ENCODE measurements around the gene ETF1.

The ETF1 gene

DNA sequence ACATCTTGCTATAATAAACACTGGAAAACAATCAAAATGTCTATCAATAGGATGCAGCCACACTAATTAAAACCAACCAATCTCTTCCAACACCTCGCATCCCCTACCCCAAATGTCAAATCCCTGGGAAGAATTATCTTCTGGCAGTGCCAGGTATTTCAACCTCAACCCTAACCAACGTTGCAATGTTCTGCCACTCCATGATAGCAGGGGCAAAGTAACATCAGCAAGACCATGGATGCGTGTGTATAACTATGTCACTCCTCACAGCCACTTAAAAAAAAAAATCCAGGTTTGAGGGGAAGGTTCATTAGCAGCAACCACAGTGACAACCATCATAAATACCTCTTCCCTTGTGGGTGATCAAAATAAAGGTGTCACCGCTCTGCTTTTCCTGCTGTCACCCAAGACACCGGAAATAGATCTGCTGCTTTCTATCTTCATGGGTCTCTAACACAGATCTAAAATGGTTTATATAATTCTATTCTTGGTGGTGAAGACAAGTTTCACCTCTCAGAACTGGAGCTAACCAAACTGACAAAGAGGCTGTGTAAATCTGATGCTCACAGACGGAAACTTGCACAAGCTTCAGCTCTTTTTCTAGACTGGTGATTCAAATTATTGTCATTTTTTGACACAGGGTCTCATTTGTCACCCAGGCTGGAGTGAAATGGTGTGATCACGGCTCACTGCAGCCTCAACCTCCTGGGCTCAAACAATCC lies 22.2 kb upstream of the ETF1 start:
- TF ChIP-seq FOXP2 (optimal IDR thresholded peaks at IDR 0.05; ENCODE audit: borderline replicate concordance, extremely low read depth, extremely low read length, insufficient read depth) (no peak), TAF1 (IDR thresholded peaks at IDR 0.05; ENCODE audit: borderline replicate concordance, insufficient read depth, low read length) (no peak), POLR2AphosphoS5 (IDR thresholded peaks at IDR 0.05; ENCODE audit: low read depth, low read length) (no peak), SIN3A (IDR thresholded peaks at IDR 0.05; ENCODE audit: borderline replicate concordance, insufficient read depth, low read length) (no peak)
- TF ChIP-seq, protein P1, sequence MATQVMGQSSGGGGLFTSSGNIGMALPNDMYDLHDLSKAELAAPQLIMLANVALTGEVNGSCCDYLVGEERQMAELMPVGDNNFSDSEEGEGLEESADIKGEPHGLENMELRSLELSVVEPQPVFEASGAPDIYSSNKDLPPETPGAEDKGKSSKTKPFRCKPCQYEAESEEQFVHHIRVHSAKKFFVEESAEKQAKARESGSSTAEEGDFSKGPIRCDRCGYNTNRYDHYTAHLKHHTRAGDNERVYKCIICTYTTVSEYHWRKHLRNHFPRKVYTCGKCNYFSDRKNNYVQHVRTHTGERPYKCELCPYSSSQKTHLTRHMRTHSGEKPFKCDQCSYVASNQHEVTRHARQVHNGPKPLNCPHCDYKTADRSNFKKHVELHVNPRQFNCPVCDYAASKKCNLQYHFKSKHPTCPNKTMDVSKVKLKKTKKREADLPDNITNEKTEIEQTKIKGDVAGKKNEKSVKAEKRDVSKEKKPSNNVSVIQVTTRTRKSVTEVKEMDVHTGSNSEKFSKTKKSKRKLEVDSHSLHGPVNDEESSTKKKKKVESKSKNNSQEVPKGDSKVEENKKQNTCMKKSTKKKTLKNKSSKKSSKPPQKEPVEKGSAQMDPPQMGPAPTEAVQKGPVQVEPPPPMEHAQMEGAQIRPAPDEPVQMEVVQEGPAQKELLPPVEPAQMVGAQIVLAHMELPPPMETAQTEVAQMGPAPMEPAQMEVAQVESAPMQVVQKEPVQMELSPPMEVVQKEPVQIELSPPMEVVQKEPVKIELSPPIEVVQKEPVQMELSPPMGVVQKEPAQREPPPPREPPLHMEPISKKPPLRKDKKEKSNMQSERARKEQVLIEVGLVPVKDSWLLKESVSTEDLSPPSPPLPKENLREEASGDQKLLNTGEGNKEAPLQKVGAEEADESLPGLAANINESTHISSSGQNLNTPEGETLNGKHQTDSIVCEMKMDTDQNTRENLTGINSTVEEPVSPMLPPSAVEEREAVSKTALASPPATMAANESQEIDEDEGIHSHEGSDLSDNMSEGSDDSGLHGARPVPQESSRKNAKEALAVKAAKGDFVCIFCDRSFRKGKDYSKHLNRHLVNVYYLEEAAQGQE (IDR thresholded peaks at IDR 0.05; ENCODE audit: insufficient read depth in 1 of 2, low read depth in 2 of 2, low read length in 2 of 2): no peak

DNA sequence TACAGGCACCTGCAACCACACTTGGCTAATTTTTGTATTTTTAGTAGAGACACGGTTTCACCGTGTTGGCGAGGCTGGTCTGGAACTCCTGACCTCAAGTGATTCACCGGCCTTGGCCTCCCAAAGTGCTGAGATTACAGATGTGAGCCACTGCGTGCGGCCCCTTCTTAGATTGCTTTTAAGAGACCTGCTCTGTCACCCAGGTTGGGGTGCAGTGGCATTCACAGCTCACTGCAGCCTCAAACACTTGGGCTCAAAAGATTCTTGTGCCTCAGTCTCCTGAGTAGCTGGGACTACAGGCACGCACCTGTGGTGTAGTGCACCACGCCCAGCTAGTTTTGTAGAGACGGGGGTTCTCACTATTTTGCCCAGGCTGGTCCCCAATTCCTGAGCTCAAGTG lies 21.2 kb upstream of the ETF1 start:
- no peak for TF ChIP-seq TAF1 (IDR thresholded peaks at IDR 0.05; ENCODE audit: borderline replicate concordance, insufficient read depth, low read length)
- TF ChIP-seq POLR2AphosphoS5 (IDR thresholded peaks at IDR 0.05; ENCODE audit: low read depth, low read length): no peak
- TF ChIP-seq SIN3A (IDR thresholded peaks at IDR 0.05; ENCODE audit: borderline replicate concordance, insufficient read depth, low read length): no peak
- TF ChIP-seq, protein P1 (IDR thresholded peaks at IDR 0.05; ENCODE audit: insufficient read depth in 1 of 2, low read depth in 2 of 2, low read length in 2 of 2): no peak
- no peak for TF ChIP-seq FOXP2 (optimal IDR thresholded peaks at IDR 0.05; ENCODE audit: borderline replicate concordance, extremely low read depth, extremely low read length, insufficient read depth)

- TF ChIP-seq FOXP2 (optimal IDR thresholded peaks at IDR 0.05; ENCODE audit: borderline replicate concordance, extremely low read depth, extremely low read length, insufficient read depth) (no peak), POLR2AphosphoS5 (IDR thresholded peaks at IDR 0.05; ENCODE audit: low read depth, low read length) (no peak), SIN3A (IDR thresholded peaks at IDR 0.05; ENCODE audit: borderline replicate concordance, insufficient read depth, low read length) (no peak), TAF1 (IDR thresholded peaks at IDR 0.05; ENCODE audit: borderline replicate concordance, insufficient read depth, low read length) (no peak)
- TF ChIP-seq, protein P1 (IDR thresholded peaks at IDR 0.05; ENCODE audit: insufficient read depth in 1 of 2, low read depth in 2 of 2, low read length in 2 of 2): no peak
Measured at GRCh38 chr5:138563340-138564118, 20.5 kb upstream of the ETF1 start.

- TF ChIP-seq FOXP2 (optimal IDR thresholded peaks at IDR 0.05; ENCODE audit: borderline replicate concordance, extremely low read depth, extremely low read length, insufficient read depth) (no peak), TAF1 (IDR thresholded peaks at IDR 0.05; ENCODE audit: borderline replicate concordance, insufficient read depth, low read length) (no peak), SIN3A (IDR thresholded peaks at IDR 0.05; ENCODE audit: borderline replicate concordance, insufficient read depth, low read length) (no peak), POLR2AphosphoS5 (IDR thresholded peaks at IDR 0.05; ENCODE audit: low read depth, low read length) (no peak; the same call in 1 of the 2 replicates)
- TF ChIP-seq, protein P1 (IDR thresholded peaks at IDR 0.05; ENCODE audit: insufficient read depth in 1 of 2, low read depth in 2 of 2, low read length in 2 of 2): no peak
Measured at GRCh38 chr5:138560971-138561370, 17.9 kb upstream of the ETF1 start.
